ENCODE results near the gene DHRS11.

- TF ChIP-seq, protein P1, sequence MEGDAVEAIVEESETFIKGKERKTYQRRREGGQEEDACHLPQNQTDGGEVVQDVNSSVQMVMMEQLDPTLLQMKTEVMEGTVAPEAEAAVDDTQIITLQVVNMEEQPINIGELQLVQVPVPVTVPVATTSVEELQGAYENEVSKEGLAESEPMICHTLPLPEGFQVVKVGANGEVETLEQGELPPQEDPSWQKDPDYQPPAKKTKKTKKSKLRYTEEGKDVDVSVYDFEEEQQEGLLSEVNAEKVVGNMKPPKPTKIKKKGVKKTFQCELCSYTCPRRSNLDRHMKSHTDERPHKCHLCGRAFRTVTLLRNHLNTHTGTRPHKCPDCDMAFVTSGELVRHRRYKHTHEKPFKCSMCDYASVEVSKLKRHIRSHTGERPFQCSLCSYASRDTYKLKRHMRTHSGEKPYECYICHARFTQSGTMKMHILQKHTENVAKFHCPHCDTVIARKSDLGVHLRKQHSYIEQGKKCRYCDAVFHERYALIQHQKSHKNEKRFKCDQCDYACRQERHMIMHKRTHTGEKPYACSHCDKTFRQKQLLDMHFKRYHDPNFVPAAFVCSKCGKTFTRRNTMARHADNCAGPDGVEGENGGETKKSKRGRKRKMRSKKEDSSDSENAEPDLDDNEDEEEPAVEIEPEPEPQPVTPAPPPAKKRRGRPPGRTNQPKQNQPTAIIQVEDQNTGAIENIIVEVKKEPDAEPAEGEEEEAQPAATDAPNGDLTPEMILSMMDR (conservative IDR thresholded peaks at IDR 0.05; ENCODE audit: low read length), result no peak
- TF ChIP-seq EZH2phosphoT487 (IDR thresholded peaks at IDR 0.05; ENCODE audit: borderline replicate concordance, low read depth, low read length), result no peak
Observed at GRCh38 chr17:36643086-36643685, 51.5 kb downstream of the DHRS11 start.
